CD14-positive monocyte (primary cell): ENCODE results near the gene EXD3. TPM values are rescaled to one million over a fixed set of nuclear protein-coding genes. Genes with fewer than 3 reads are reported as not detected.

Experiments used
- DNase-seq, 3 donors: peaks; one replicate each; pipeline ENCODE4 v3.0.0-alpha.2; 2011 to 2022
- H2AFZ ChIP-seq: 2 replicates; pipeline ENCODE4 v1.6.0; 2012; ENCODE audit warnings: mild to moderate bottlenecking, low read depth, low read length, inconsistent platforms; ENCODE audit not compliant: insufficient read depth, poor library complexity, severe bottlenecking
- H3K27ac ChIP-seq, 2 donors: 1 replicate in 1 of 2; 2 replicates in 1 of 2; pipeline ENCODE4 v1.5.1; 2012 to 2013; ENCODE audit warnings: low read length in 2 of 2, control low read depth in 1 of 2, inconsistent platforms in 1 of 2, low read depth in 1 of 2, mild to moderate bottlenecking in 1 of 2
- H3K27me3 ChIP-seq, 2 donors: one replicate each; pipeline versions ENCODE4 v1.6.0 to v1.6.1; 2011 to 2013; ENCODE audit warnings: low read length in 2 of 2; ENCODE audit not compliant: control insufficient read depth in 2 of 2, insufficient read depth in 2 of 2
- H3K36me3 ChIP-seq, 2 donors: replicated peaks in 1 of 2; 1 replicate in 1 of 2; 2 replicates in 1 of 2; pipeline versions ENCODE4 v1.5.1 to v1.6.1; 2012 to 2013; ENCODE audit warnings: low read length in 2 of 2, control low read depth in 1 of 2, inconsistent platforms in 1 of 2, mild to moderate bottlenecking in 1 of 2; ENCODE audit not compliant: insufficient read depth in 2 of 2, control insufficient read depth in 1 of 2
- H3K4me1 ChIP-seq, 2 donors: 1 replicate in 1 of 2; 2 replicates in 1 of 2; pipeline versions ENCODE4 v1.5.1 to v1.6.1; 2012 to 2013; ENCODE audit warnings: low read length in 2 of 2, control low read depth in 1 of 2, inconsistent platforms in 1 of 2, mild to moderate bottlenecking in 1 of 2, moderate library complexity in 1 of 2; ENCODE audit not compliant: insufficient read depth in 2 of 2, control insufficient read depth in 1 of 2
- H3K4me2 ChIP-seq: replicated peaks from 2 replicates; pipeline ENCODE3; 2012; ENCODE audit warnings: low read length, moderate library complexity, mild to moderate bottlenecking; ENCODE audit not compliant: poor library complexity, severe bottlenecking; ENCODE audit errors: extremely low read depth
- H3K4me3 ChIP-seq, 3 experiments: fragments of 200-600 bp in 1 of 3; sonication (generic) in 1 of 3; replicated peaks in 1 of 3; 1 replicate in 2 of 3; 2 replicates in 1 of 3; pipeline ENCODE4 v1.5.1; 2011 to 2013; ENCODE audit warnings: low read length in 3 of 3, mild to moderate bottlenecking in 3 of 3, control low read depth in 2 of 3, low read depth in 2 of 3, inconsistent platforms in 1 of 3, moderate library complexity in 1 of 3
- H3K79me2 ChIP-seq: 2 replicates; pipeline ENCODE4 v1.6.0; 2012; ENCODE audit warnings: mild to moderate bottlenecking, control low read depth, inconsistent platforms, low read length, moderate library complexity; ENCODE audit not compliant: insufficient read depth
- H3K9ac ChIP-seq: 2 replicates; pipeline ENCODE4 v1.6.0; 2017; ENCODE audit warnings: low read length, mild to moderate bottlenecking; ENCODE audit not compliant: insufficient read depth, poor library complexity, severe bottlenecking
- H3K9me3 ChIP-seq, 2 donors: replicated peaks in 1 of 2; 1 replicate in 1 of 2; 2 replicates in 1 of 2; pipeline versions ENCODE4 v1.5.1 to v1.6.1; 2012 to 2013; ENCODE audit warnings: low read length in 2 of 2, control low read depth in 1 of 2; ENCODE audit not compliant: control insufficient read depth in 1 of 2, insufficient read depth in 1 of 2
- H4K20me1 ChIP-seq: 2 replicates; pipeline ENCODE4 v1.6.0; 2012; ENCODE audit warnings: mild to moderate bottlenecking, low read length, control low read depth, moderate library complexity; ENCODE audit not compliant: insufficient read depth
- H3K27ac Mint-ChIP-seq, 7 donors: one replicate each; pipeline ENCODE4 v1.8.0; 2020; ENCODE audit warnings: mild to moderate bottlenecking in 7 of 7, mixed read lengths in 7 of 7, moderate library complexity in 6 of 7, inconsistent platforms in 2 of 7
- H3K27me3 Mint-ChIP-seq, 3 donors: one replicate each; pipeline ENCODE4 v1.8.0; 2021 to 2022; ENCODE audit warnings: low read depth in 3 of 3, mild to moderate bottlenecking in 3 of 3, mixed read lengths in 3 of 3, moderate library complexity in 3 of 3, inconsistent platforms in 1 of 3
- H3K36me3 Mint-ChIP-seq, 2 donors: one replicate each; pipeline ENCODE4 v1.8.0; 2020; ENCODE audit warnings: mixed read lengths in 2 of 2, inconsistent platforms in 1 of 2, mild to moderate bottlenecking in 1 of 2
- H3K4me1 Mint-ChIP-seq: one replicate; pipeline ENCODE4 v1.8.0; 2020; ENCODE audit warnings: mild to moderate bottlenecking, mixed read lengths
- H3K4me3 Mint-ChIP-seq, 2 donors: one replicate each; pipeline ENCODE4 v1.8.0; 2020; ENCODE audit warnings: mild to moderate bottlenecking in 2 of 2, mixed read lengths in 2 of 2, moderate library complexity in 1 of 2
- H3K9me3 Mint-ChIP-seq, 7 donors: one replicate each; pipeline ENCODE4 v1.8.0; 2020 to 2022; ENCODE audit warnings: mixed read lengths in 7 of 7, mild to moderate bottlenecking in 6 of 7, moderate library complexity in 6 of 7, inconsistent platforms in 2 of 7
- CTCF ChIP-seq: fragments of 200-600 bp; IDR thresholded peaks from one replicate; pipeline ENCODE4 v1.8.0; 2022; ENCODE audit warnings: antibody characterized with exemption, mild to moderate bottlenecking
- WGBS: methylation state at CpG from one replicate; pipeline ENCODE4 v1.1.5; 2013; ENCODE audit warnings: missing lambda C conversion rate; ENCODE audit not compliant: insufficient coverage; 5-methylcytosine and 5-hydroxymethylcytosine counted together
- intact Hi-C, 2 donors: fragments of 100-400 bp; cut with micrococcal nuclease; formaldehyde crosslinking; loops; one replicate each; pipeline versions ENCODE4 v1.15.0 to v1.15.1; 2023
- polyA plus RNA-seq, 3 donors: library from polyadenylated mRNA; depleted of rRNA in 1 of 3; unstranded in 2 of 3; stranded (reverse) in 1 of 3; fragments of 300-500 nt in 2 of 3; fragments of >200 nt in 1 of 3; fragmentation: Illumina TruSeq in 2 of 3; gene quantifications; 1 replicate in 2 of 3; 2 replicates in 1 of 3; pipeline ENCODE4 v1.2.3, GENCODE V29; 2012 to 2021

EXD3 gene
- polyA plus RNA-seq, 3 donors = 2.0 to 10.8 (median 3.0) TPM

GRCh38 chr9:137435381-137435891 is 12.5 kb upstream of the EXD3 start:
- Histone ChIP-seq H3K4me1 (no peaks in the 10 kb centered on the region), H3K4me2 (no peak overlapping the region), H3K9me3 (no peaks in the 10 kb centered on the region), H3K4me3 (no peak overlapping the region), H3K27ac (no peak overlapping the region), H4K20me1 (no peaks in the 10 kb centered on the region), H3K36me3 (no peaks in the 10 kb centered on the region), H3K79me2 (no peaks in the 10 kb centered on the region), H3K27me3 (no peaks in the 10 kb centered on the region), H2AFZ (no peak overlapping the region), H3K9ac (no peak overlapping the region)
- H3K4me1 Mint-ChIP-seq = no peaks in the 10 kb centered on the region
- WGBS = 88% methylated on average over 18 of the region's 20 CpGs
- peaks cover 0 to 16% (median 5%) of the 10 kb centered on the region in 3 donors for H3K27me3 Mint-ChIP-seq
- no peak for TF ChIP-seq CTCF
- H3K27ac Mint-ChIP-seq = no peak overlapping the region
- H3K9me3 Mint-ChIP-seq = no peaks in the 10 kb centered on the region
- H3K36me3 Mint-ChIP-seq = no peaks in the 10 kb centered on the region
- no peak overlapping the region for H3K4me3 Mint-ChIP-seq
- DNase-seq = no peak
- intact Hi-C loops = no loop called here

GRCh38 chr9:137434498-137435380 is 11.8 kb upstream of the EXD3 start:
- no peak overlapping the region for H3K27ac ChIP-seq

More at GRCh38 chr9:137434498-137435380, 11.8 kb upstream of the EXD3 start:
- H3K4me3 Mint-ChIP-seq = no peak overlapping the region
- Histone ChIP-seq H3K27me3 (no peaks in the 10 kb centered on the region), H3K79me2 (no peaks in the 10 kb centered on the region), H3K9ac (no peak overlapping the region), H3K4me2 (no peak overlapping the region), H4K20me1 (no peaks in the 10 kb centered on the region), H3K4me3 (no peak overlapping the region), H3K36me3 (no peaks in the 10 kb centered on the region), H3K9me3 (no peaks in the 10 kb centered on the region), H2AFZ (no peak overlapping the region), H3K4me1 (no peaks in the 10 kb centered on the region)
- TF ChIP-seq CTCF = no peak
- intact Hi-C loops = no loop called here
- H3K27ac Mint-ChIP-seq = no peak overlapping the region
- no peaks in the 10 kb centered on the region for H3K4me1 Mint-ChIP-seq
- 64% methylated on average over 39 of the region's 43 CpGs for WGBS
- H3K9me3 Mint-ChIP-seq = no peaks in the 10 kb centered on the region
- peaks cover 0 to 16% (median 5%) of the 10 kb centered on the region in 3 donors for H3K27me3 Mint-ChIP-seq
- no peaks in the 10 kb centered on the region for H3K36me3 Mint-ChIP-seq
- no peak for DNase-seq
